ENCODE data around the gene FRMPD2. TPM values are rescaled to one million over a fixed set of nuclear protein-coding genes. Genes with fewer than 3 reads are reported as not detected.
"Not testable (repeated sequence)": the region's sequence is repeated elsewhere in the genome, so short reads cannot be mapped to it uniquely, and the experiment has no call there.

FRMPD2 gene
- total RNA-seq, 1 donor from 2014 or later = not detected

DNA sequence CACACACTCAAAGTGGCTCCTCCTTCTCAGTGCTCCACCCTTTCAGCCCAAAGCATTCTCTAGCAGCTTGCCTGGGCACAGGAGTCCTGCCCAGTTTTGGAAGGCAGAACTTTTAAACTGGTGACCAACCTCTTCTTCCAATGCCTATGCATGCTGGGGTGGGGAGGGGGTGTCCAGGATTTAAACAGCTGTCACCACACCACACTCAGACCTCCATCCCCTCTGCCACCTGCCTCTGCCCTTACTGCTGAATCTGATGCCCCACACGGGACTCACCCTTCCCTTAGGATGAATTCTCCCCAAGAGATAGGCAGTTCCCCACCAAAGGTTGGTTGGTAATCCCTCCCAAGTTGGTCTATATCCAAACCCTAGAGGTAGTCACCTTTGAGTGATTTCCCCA lies 50.2 kb downstream of the FRMPD2 start:
- Mint-ChIP-seq H3K4me1 (ENCODE audit: low read depth) (peaks cover 10% of the 10 kb centered on the region), H3K4me3 (ENCODE audit: unreplicated experiment) (no peak overlapping the region), H3K9me3 (ENCODE audit: low read depth) (peaks cover 8% of the 10 kb centered on the region), H3K36me3 (ENCODE audit: low read depth) (no peaks in the 10 kb centered on the region), H3K27me3 (ENCODE audit: low read depth) (peaks cover 28% of the 10 kb centered on the region), H3K27ac (ENCODE audit: unreplicated experiment) (no peak overlapping the region)
- DNase-seq (ENCODE audit: low spot score) = no peak
- TF ChIP-seq, protein P1, sequence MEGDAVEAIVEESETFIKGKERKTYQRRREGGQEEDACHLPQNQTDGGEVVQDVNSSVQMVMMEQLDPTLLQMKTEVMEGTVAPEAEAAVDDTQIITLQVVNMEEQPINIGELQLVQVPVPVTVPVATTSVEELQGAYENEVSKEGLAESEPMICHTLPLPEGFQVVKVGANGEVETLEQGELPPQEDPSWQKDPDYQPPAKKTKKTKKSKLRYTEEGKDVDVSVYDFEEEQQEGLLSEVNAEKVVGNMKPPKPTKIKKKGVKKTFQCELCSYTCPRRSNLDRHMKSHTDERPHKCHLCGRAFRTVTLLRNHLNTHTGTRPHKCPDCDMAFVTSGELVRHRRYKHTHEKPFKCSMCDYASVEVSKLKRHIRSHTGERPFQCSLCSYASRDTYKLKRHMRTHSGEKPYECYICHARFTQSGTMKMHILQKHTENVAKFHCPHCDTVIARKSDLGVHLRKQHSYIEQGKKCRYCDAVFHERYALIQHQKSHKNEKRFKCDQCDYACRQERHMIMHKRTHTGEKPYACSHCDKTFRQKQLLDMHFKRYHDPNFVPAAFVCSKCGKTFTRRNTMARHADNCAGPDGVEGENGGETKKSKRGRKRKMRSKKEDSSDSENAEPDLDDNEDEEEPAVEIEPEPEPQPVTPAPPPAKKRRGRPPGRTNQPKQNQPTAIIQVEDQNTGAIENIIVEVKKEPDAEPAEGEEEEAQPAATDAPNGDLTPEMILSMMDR (IDR thresholded peaks at IDR 0.05) = no peak

DNA sequence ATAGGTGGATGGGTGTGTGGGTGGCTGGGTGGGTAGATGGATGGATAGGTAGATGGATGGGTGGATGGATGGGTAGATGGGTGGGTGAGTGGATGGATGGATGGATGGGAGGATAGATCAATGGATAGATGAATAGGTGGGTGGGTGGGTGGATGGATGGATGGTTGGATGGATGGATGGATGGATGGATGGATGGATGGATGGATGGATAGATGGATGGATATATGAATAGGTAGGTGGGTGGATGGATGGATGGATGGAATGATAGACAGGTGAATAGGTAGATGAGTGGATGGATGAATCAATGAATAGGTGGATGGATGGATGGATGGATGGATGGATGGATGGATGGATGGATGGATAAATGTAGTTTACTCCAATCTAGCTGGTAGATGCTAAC lies 52.7 kb downstream of the FRMPD2 start:
- Mint-ChIP-seq H3K36me3 (ENCODE audit: low read depth) (no peaks in the 10 kb centered on the region), H3K9me3 (ENCODE audit: low read depth) (peaks cover 8% of the 10 kb centered on the region), H3K4me3 (ENCODE audit: unreplicated experiment) (no peak overlapping the region), H3K4me1 (ENCODE audit: low read depth) (peaks cover 10% of the 10 kb centered on the region), H3K27ac (ENCODE audit: unreplicated experiment) (no peak overlapping the region), H3K27me3 (ENCODE audit: low read depth) (peaks cover 24% of the 10 kb centered on the region)
- DNase-seq (ENCODE audit: low spot score) = no peak
- TF ChIP-seq, protein P1 (IDR thresholded peaks at IDR 0.05) = no peak

DNA sequence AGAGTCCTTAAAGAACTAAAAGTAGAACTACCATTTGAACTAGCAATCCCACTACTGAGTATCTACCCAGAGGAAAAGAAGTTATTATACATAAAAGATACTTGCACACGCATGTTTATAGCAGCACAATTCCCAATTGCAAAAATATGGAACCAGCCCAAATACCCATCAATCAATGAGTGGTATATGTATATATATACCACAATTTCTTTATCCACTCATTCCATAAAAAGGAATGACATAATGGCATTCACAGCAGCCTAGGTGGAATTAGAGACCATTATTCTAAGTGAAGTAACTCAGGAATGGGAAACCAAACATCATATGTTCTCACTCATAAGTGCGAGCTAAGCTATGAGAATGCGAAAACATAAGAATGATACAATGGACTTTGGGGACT lies 53.5 kb downstream of the FRMPD2 start:
- H3K27ac Mint-ChIP-seq (ENCODE audit: unreplicated experiment) = not testable (repeated sequence)

DNA sequence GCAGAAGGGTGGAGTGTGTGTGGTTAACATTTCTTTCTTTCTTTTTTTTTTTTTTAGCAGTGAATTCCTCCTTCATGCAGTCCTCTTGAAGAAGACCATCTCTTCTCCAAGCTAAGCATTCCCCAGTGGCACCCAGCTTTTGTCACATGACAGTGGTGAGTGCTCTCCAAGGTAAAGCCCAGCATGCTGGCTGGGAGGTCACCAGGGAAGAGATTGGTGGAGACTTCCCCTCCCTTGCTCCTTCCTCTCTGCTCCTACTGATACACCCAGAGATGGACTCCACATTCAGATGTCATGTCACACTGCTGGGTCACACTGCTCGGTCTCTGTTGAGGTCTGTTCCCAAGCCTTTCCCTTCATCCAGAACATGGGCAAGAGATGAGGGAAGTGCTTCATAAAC lies 55.3 kb downstream of the FRMPD2 start:
- TF ChIP-seq, protein P1 (IDR thresholded peaks at IDR 0.05) = no peak
- Mint-ChIP-seq H3K4me3 (ENCODE audit: unreplicated experiment) (no peak overlapping the region), H3K4me1 (ENCODE audit: low read depth) (no peaks in the 10 kb centered on the region), H3K27me3 (ENCODE audit: low read depth) (peaks cover 25% of the 10 kb centered on the region), H3K9me3 (ENCODE audit: low read depth) (peaks cover 11% of the 10 kb centered on the region), H3K36me3 (ENCODE audit: low read depth) (no peaks in the 10 kb centered on the region), H3K27ac (ENCODE audit: unreplicated experiment) (no peak overlapping the region)
- no peak for DNase-seq (ENCODE audit: low spot score)

More for the DNA sequence above, 53.5 kb downstream of the FRMPD2 start:
- not testable (repeated sequence) for H3K9me3 Mint-ChIP-seq (ENCODE audit: low read depth); H3K36me3 Mint-ChIP-seq (ENCODE audit: low read depth); H3K4me3 Mint-ChIP-seq (ENCODE audit: unreplicated experiment); DNase-seq (ENCODE audit: low spot score); H3K4me1 Mint-ChIP-seq (ENCODE audit: low read depth)
- H3K27me3 Mint-ChIP-seq (ENCODE audit: low read depth) = peaks cover 24% of the 10 kb centered on the region

DNA sequence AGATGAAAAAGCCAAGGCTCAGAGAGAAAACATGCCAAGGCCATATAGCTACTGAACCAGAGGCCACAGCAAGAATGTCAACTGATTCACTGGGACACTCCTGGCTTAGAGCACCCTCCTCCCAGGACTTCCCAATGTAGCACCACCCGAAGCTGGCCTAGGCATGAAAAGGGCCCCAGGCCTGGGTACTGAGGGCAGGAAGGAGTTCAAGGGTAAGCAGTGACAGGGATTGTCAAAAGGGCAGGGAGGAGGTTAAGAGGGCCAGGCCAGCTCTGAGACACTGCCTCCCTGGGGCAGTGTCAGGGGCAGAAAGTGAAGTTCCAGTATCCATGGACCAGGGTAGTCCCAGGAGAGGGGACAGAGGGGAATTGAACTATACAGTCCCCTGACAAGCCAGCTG lies 57.8 kb downstream of the FRMPD2 start:
- Mint-ChIP-seq H3K9me3 (ENCODE audit: low read depth) (peaks cover 11% of the 10 kb centered on the region), H3K4me1 (ENCODE audit: low read depth) (no peaks in the 10 kb centered on the region), H3K27me3 (ENCODE audit: low read depth) (peaks cover 36% of the 10 kb centered on the region), H3K4me3 (ENCODE audit: unreplicated experiment) (no peak overlapping the region), H3K36me3 (ENCODE audit: low read depth) (no peaks in the 10 kb centered on the region), H3K27ac (ENCODE audit: unreplicated experiment) (no peak overlapping the region)
- no peak for DNase-seq (ENCODE audit: low spot score)
- TF ChIP-seq, protein P1 (IDR thresholded peaks at IDR 0.05) = no peak

DNA sequence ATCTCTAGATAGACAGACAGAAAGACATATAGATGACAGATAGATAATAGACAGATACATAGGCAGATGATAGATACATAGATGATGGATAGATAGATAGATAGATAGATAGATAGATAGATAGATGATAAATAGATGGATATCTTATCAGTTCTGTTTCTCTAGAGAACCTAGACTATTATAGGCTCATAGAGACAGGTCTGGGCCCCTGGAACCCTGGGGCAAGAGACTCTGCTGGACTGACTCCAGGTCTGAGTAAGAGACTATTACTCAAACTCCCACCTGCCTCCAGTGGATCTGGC lies 58.3 kb downstream of the FRMPD2 start:
- no peaks in the 10 kb centered on the region for H3K36me3 Mint-ChIP-seq (ENCODE audit: low read depth)
- TF ChIP-seq, protein P1 (IDR thresholded peaks at IDR 0.05) = no peak
- no peak overlapping the region for H3K4me3 Mint-ChIP-seq (ENCODE audit: unreplicated experiment)
- peaks cover 11% of the 10 kb centered on the region for H3K9me3 Mint-ChIP-seq (ENCODE audit: low read depth)
- H3K27ac Mint-ChIP-seq (ENCODE audit: unreplicated experiment) = no peak overlapping the region
- H3K4me1 Mint-ChIP-seq (ENCODE audit: low read depth) = no peaks in the 10 kb centered on the region
- DNase-seq (ENCODE audit: low spot score) = no peak
- peaks cover 39% of the 10 kb centered on the region for H3K27me3 Mint-ChIP-seq (ENCODE audit: low read depth)
